ENCODE data around the gene PABPC1L.
"Not testable (repeated sequence)": the region's sequence is repeated elsewhere in the genome, so short reads cannot be mapped to it uniquely, and the experiment has no call there.

PABPC1L gene

GRCh38 chr20:44909872-44910689 is at the start of gene PABPC1L:
Gene PABPC1L, plus strand, starts transcription at chr20:44910060. Its CDS starts 84 bp downstream, at chr20:44910144.
- DNase-seq, result no peak

- DNase-seq, result no peak
These were observed 48.3 kb upstream of the PABPC1L start for GRCh38 chr20:44861531-44862006.

- DNase-seq, result no peak
These were observed 47.6 kb upstream of the PABPC1L start for GRCh38 chr20:44862286-44862685.

DNA sequence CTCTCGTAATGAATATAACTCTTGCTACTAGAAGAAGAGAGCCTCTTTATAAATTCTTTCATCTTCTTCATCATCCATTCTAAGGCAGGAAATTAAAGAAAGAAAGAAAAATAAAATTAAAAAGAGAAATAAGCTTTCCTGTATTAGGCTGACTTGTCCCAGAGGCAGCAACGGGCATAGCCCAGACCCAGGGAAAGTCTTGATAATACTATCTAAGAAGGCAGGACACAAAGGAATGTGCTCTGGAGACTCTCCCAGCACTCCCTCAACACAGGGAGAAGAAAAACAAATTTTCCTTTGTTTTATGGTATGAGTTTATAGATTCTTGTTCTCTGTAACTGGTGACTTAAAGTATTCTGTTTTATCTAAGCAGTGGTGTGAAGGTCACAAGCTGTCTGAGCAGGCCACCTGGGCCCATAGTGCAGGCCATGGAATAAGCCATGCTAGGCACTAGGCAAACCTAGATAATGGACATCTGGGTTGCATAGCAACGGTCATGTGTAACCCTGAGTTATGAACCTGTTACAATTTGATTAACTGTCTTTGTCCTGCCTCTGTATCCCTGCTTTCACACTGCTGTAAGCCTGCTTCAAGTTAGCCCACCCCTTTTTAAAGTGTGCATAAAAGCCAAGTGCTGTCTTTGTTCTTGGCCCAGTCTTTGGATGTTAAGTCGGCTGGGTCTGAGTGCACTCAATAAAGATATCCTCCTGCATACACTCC is 46.3 kb upstream of the PABPC1L start:
- DNase-seq, result not testable (repeated sequence)

- not testable (repeated sequence) for DNase-seq
These were observed 45.4 kb upstream of the PABPC1L start for GRCh38 chr20:44864493-44864892.

GRCh38 chr20:44866703-44867335 is 43.0 kb upstream of the PABPC1L start:
- no peak for DNase-seq

DNA sequence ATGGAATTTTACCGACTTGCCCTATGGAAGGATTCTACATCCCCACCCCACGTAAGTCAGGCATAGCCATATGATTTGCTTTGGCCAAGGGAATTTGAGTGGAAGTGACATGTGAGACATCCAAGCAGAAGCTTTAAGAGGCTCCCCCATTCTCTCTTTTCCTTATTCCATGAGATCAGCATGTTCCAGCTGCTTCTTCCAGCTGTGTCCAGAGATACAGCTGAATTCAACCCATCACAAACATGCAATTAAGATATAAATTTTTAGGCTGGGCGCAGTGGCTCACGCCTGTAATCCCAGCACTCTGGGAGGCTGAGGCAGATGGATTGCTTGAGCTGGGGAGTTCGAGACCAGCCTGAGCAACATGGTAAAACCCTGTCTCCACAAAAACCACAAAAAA is 40.4 kb upstream of the PABPC1L start:
- no peak for DNase-seq

GRCh38 chr20:44882360-44882759 is 27.5 kb upstream of the PABPC1L start:
- DNase-seq, result not testable (repeated sequence)

GRCh38 chr20:44883214-44883902 is 26.5 kb upstream of the PABPC1L start:
- DNase-seq, result no peak

DNA sequence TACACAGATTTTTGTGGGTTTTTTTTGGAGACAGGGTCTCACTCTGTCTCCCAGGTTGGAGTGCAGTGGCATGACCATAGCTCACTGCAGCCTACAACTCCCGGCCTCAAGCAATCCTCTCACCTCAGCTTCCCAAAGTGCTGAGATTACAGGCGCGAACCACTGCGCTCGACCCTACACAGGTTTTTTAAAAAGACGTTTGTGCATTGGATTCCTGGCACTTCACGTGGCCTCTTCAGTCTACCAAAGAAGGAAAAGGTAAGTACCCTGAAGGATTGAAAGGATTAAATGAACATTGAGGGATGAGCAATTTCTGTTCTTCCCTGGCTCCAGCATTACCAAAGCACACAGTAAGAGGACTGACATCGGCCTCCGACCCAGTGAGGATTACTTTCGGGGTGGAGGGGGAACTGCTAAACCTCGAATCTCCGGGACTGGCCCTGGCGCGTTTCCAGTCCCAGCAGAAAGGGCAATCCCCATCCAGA is 24.9 kb upstream of the PABPC1L start:
- no peak for DNase-seq

DNA sequence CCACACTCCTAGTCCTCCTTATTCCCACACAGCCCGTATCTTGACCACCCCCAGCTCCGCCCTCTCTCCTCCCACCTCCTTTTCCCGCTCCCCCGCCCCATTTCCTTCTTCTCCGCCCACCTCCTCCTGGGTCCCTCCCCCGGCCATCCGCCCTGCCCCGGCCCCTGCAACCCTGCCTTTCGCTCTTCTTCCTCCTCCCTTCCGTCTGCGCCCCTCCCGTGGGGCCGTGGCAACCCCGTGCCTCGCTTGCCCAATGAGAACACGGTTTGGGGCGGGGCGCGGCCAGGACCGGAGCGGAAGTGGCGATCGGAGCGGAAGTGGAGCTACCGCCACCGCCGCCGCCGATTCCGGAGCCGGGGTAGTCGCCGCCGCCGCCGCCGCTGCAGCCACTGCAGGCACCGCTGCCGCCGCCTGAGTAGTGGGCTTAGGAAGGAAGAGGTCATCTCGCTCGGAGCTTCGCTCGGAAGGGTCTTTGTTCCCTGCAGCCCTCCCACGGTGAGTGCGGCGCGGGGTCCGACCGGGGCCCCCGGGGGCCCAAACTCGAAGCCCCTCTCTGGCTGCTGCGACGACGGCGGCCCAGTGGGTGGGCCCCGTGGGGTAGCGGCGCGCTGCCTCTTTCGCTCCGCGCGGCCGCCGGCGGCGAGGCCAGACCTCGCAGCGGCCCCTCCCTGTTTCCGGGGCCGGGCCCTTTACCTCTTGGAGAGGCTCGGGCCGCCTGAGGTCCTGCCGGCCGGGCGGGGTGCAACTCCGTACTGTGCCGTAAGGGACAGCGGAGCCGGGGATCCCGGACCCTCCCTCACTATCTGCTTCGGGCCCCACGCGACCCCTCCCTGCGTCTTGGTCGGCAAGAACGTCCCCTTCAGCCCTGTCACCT is 24.2 kb upstream of the PABPC1L start, which contains the start of gene YWHAB:
Gene YWHAB, plus strand, starts transcription at position 314 of the 874 bp plus-strand sequence. CDS start 15,829 bp downstream, outside the sequence.
- peak; percentile 93 for DNase-seq

DNA sequence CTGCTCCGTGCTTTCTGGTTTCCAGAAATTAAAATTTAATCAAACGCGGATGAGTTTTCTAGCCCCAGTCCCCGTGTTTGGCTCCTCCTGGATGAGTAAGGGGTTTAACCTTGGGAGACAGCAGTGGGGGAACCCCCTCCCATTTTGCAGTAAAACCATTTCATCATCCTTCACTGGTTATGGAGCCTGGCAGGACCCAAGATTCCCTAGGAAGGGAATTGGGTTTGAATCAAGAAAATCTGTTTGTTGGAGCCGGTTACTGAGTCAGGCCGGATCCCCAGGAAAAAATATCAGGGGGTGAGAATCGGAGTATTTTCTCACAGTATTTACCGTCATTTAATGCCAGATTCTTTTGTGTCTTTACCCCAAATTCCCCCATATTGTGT is 23.6 kb upstream of the PABPC1L start:
- no peak for DNase-seq

GRCh38 chr20:44886828-44887227 is 23.0 kb upstream of the PABPC1L start:
- DNase-seq, result no peak

DNA sequence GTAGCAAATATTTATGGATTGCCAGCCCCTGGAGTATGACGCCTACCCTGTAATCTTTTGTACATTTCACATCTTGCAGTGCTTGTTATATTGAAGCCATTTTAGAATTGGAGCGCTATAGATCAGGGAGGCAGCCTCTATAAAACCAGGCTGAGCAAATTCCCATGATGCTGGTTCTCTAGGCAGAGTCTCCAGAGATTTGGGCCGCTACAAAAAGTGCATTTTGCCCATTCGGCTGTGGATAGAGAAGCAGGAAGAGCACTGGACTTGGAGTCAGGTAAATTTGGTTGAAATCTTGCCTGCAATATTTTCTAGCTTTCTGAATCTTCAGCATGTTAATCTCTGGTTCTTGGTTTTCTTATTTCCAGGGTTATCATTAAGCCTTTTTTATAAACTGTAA is 22.4 kb upstream of the PABPC1L start:
- no peak for DNase-seq

DNA sequence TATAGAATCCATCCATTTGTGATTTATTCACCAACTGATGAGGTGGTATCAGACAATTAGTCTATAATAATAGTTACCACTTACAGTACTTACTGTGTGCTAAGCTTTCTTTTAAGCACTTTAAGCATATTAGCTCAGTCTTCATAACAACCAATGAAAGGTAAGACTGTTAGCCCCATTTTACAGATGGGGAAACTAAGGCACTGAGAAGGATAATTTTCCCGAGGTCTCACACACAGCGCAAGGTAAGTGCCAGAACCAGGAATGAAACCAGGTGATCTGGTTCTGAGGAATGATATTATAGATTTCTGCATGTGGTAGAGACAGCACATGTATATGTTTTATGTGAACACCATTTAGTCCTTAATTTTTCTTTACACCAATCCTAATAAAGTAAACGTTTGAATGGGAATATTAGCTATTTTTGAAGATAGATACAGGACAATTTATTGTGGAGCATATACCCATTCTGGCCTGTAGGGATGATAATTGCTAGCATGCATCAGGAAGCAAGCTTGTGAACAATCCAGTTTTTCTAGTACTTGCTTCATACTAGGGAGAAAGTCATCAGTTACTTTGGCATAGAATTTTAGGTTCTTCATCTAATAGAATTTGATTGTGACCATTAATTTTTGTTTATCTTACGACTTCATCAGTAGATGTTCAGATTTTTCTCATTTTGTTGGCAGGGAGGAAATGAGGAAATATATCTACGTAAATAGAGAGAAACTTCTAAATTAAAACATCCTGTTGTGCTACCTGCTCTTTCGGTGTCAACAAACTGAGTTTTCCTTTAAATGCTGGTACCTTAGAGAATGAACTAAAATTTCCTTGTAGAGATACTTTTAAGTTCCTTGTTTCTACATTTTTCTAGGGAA is 21.4 kb upstream of the PABPC1L start:
- DNase-seq, result no peak

GRCh38 chr20:44891826-44892225 is 18.0 kb upstream of the PABPC1L start:
- DNase-seq, result no peak

- no peak for DNase-seq
These were observed 14.9 kb upstream of the PABPC1L start for GRCh38 chr20:44894959-44895358.

GRCh38 chr20:44896583-44896982 is 13.3 kb upstream of the PABPC1L start:
- DNase-seq, result peak; percentile 83

- DNase-seq, result no peak
These were observed 12.7 kb upstream of the PABPC1L start for GRCh38 chr20:44897133-44897532.

DNA sequence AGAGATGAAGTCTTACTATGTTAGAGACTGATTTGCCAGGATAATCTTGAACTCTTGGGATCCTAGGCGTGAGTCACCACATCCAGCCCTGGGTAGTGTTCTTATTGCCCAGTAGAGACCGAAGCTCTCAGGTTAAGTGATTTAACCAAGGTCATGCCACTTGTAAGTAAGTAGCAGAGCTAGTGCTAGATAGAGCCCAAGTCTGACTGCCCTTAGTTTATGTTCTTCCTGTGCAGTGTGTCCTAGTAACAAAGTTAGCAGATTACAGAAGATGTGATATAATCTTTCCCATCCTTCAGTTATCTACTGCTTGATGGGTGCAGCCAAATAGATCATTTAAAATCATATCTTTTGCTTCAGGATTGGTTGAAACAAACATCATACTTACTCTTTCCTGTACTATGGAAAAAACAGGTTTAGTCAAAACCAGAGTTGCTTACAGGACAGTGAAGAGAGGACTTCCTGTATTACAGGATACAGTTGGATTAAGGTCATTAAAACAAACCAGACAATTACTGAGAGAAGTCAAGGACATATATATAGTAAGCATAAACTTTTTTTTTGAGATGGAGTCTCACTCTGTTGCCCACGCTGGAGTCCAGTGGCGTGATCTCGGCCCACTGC is 9.5 kb upstream of the PABPC1L start:
- no peak for DNase-seq

Measured in GF-D8 (cell line).